Activated CD4-positive, alpha-beta T cell treated with anti-CD3 and anti-CD28 coated beads, Interleukin-2, amount 50 U/mL, for 24 hours (primary cell): ENCODE data around the gene C19orf18.
A peak's percentile ranks its signal among the peaks of the same experiment; 100 is the strongest.
"Not testable (repeated sequence)": the region's sequence is repeated elsewhere in the genome, so short reads cannot be mapped to it uniquely, and the experiment has no call there.

Source experiments
- DNase-seq, 2 donors: peaks; one replicate each; pipeline ENCODE4 v3.0.0-alpha.2; 2020; ENCODE audit warnings: low read depth in 1 of 2, low spot score in 1 of 2

Gene C19orf18

GRCh38 chr19:57974434-57974833 lies at the start of gene C19orf18:
TSS of gene C19orf18 (minus strand) at chr19:57974534. CDS start at chr19:57974432, 102 bp downstream.
- DNase-seq = no peak

GRCh38 chr19:58022283-58022660 lies 47.9 kb upstream of the C19orf18 start:
- DNase-seq = no peak

GRCh38 chr19:58021541-58022282 lies 47.4 kb upstream of the C19orf18 start:
- peak in 1 of 2 donors; percentile 8 for DNase-seq

GRCh38 chr19:58020129-58020528 lies 45.8 kb upstream of the C19orf18 start:
- no peak for DNase-seq

GRCh38 chr19:58014141-58014540 lies 39.8 kb upstream of the C19orf18 start:
- no peak for DNase-seq

- DNase-seq = no peak
Measured at GRCh38 chr19:58010507-58010906, 36.2 kb upstream of the C19orf18 start.

- DNase-seq = peak in 1 of 2 donors; percentile 30
Measured at GRCh38 chr19:58009666-58010301, 35.5 kb upstream of the C19orf18 start.

GRCh38 chr19:58009301-58009665 lies 34.9 kb upstream of the C19orf18 start:
- DNase-seq = no peak

- not testable (repeated sequence) for DNase-seq
Measured at GRCh38 chr19:58008877-58009276, 34.5 kb upstream of the C19orf18 start.

- no peak for DNase-seq
Measured at GRCh38 chr19:58007285-58007684, 33.0 kb upstream of the C19orf18 start.

GRCh38 chr19:58003174-58003828 lies 29.0 kb upstream of the C19orf18 start:
- DNase-seq = no peak

- peak; percentile 72 to 78 for DNase-seq
Measured at GRCh38 chr19:58002384-58003173, 28.2 kb upstream of the C19orf18 start, which contains the start of gene ZNF606. TSS of gene ZNF606 (minus strand) at chr19:58002820. CDS start at chr19:58001319, 1,501 bp downstream.

GRCh38 chr19:58001895-58002369 lies 27.6 kb upstream of the C19orf18 start:
- no peak for DNase-seq

- no peak for DNase-seq
Measured at GRCh38 chr19:58000677-58001076, 26.3 kb upstream of the C19orf18 start.

- no peak for DNase-seq
Measured at GRCh38 chr19:57992841-57993240, 18.5 kb upstream of the C19orf18 start.

GRCh38 chr19:57978586-57979289 lies 4.4 kb upstream of the C19orf18 start:
- DNase-seq = no peak

- DNase-seq = no peak
Measured at GRCh38 chr19:57964761-57965160, 9.6 kb downstream of the C19orf18 start.

GRCh38 chr19:57961785-57962184 lies 12.5 kb downstream of the C19orf18 start:
- no peak for DNase-seq

- DNase-seq = no peak
Measured at GRCh38 chr19:57954996-57955395, 19.3 kb downstream of the C19orf18 start.

- DNase-seq = no peak
Measured at GRCh38 chr19:57949702-57950101, 24.6 kb downstream of the C19orf18 start.

GRCh38 chr19:57949296-57949695 lies 25.0 kb downstream of the C19orf18 start:
- DNase-seq = no peak
